Endothelial cell of umbilical vein (primary cell): ENCODE measurements around the gene SH2D3C.
A peak's percentile ranks its signal among the peaks of the same experiment; 100 is the strongest.

Experiments
- EZH2 ChIP-seq: IDR thresholded peaks from 2 replicates; pipeline ENCODE4 v1.6.1; 2012; ENCODE audit warnings: borderline replicate concordance, low read depth, mild to moderate bottlenecking, moderate library complexity, low read length, inconsistent platforms; ENCODE audit not compliant: severe bottlenecking
- POLR2A ChIP-seq: IDR thresholded peaks from 2 replicates; pipeline ENCODE4 v1.6.1; 2012; ENCODE audit warnings: low read depth, mild to moderate bottlenecking, control low read depth, low read length

DNA sequence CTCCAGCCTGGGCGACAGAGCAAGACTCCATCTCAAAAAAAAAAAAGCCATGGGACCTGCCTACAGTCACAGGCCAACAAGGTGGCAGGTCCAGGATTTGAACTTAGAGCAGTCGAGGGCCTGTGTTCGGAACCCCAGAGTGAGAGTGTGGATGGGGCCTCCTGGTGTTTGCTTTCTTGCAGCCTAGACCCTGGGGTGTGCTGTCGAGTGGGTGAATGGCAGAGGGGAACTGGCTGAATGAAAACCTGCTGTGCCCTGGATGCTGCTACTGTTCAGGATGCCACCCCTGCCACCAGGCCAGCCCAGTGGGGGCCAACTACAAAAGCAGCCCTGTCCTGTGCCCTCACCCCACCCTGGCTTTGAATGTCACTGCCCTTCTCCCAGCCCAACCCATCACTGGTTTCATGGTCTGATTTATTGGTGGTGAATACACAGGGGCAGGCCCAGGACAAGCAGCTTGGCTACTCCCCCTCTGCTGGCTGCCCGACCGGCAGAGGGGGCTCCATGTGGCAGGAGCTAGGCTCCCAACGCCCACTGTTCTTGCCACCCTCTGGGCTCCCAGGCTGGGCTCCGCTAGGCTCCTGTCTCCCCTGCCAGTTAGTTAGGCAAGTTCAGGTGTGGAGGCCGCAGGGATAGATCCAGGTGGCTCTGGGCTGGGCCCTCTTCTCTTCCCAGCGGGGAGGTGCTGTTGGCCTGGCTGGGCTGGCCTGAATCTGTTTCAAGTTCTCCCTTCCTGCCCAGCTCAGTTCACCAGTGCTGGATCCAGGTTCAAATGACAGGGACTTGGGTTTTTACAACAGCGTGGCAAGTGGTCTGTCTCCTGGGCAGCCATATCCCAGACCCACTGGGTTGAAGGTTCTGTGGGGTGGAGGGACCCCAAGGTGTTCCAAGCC, 36.4 kb upstream of the SH2D3C start:
- TF ChIP-seq EZH2, result no peak
- peak; percentile 66 for TF ChIP-seq POLR2A
